ENCODE results near the gene NEIL3.
A peak's percentile ranks its signal among the peaks of the same experiment; 100 is the strongest.

Gene NEIL3

GRCh38 chr4:177309522-177310371, at the start of gene NEIL3:
NEIL3 (plus strand) TSS chr4:177309874; CDS start chr4:177309954, 80 bp downstream.
- peak; percentile 97 for DNase-seq

- no peak for DNase-seq
Measured at GRCh38 chr4:177263818-177264217, 45.9 kb upstream of the NEIL3 start.

GRCh38 chr4:177264788-177265422, 44.8 kb upstream of the NEIL3 start:
- DNase-seq = no peak

- no peak for DNase-seq
Measured at GRCh38 chr4:177265729-177266128, 43.9 kb upstream of the NEIL3 start.

GRCh38 chr4:177266506-177266905, 43.2 kb upstream of the NEIL3 start:
- DNase-seq = no peak

- DNase-seq = peak; percentile 53
Measured at GRCh38 chr4:177267911-177268310, 41.8 kb upstream of the NEIL3 start.

GRCh38 chr4:177271091-177271490, 38.6 kb upstream of the NEIL3 start:
- no peak for DNase-seq

- no peak for DNase-seq
Measured at GRCh38 chr4:177271915-177272766, 37.5 kb upstream of the NEIL3 start.

GRCh38 chr4:177275999-177276398, 33.7 kb upstream of the NEIL3 start:
- peak; percentile 13 for DNase-seq

- DNase-seq = peak; percentile 30
Measured at GRCh38 chr4:177281351-177281909, 28.2 kb upstream of the NEIL3 start.

- no peak for DNase-seq
Measured at GRCh38 chr4:177282284-177282835, 27.3 kb upstream of the NEIL3 start.

- no peak for DNase-seq
Measured at GRCh38 chr4:177283167-177283566, 26.5 kb upstream of the NEIL3 start.

GRCh38 chr4:177285953-177286352, 23.7 kb upstream of the NEIL3 start:
- DNase-seq = no peak

GRCh38 chr4:177287255-177287654, 22.4 kb upstream of the NEIL3 start:
- DNase-seq = peak; percentile 47

- DNase-seq = no peak
Measured at GRCh38 chr4:177288335-177288734, 21.3 kb upstream of the NEIL3 start.

GRCh38 chr4:177290780-177291179, 18.9 kb upstream of the NEIL3 start:
- no peak for DNase-seq

- DNase-seq = no peak
Measured at GRCh38 chr4:177292171-177292570, 17.5 kb upstream of the NEIL3 start.

- no peak for DNase-seq
Measured at GRCh38 chr4:177293208-177294033, 16.3 kb upstream of the NEIL3 start.

GRCh38 chr4:177297785-177298391, 11.8 kb upstream of the NEIL3 start:
- DNase-seq = no peak

- peak; percentile 35 for DNase-seq
Measured at GRCh38 chr4:177301126-177301639, 8.5 kb upstream of the NEIL3 start.
